ENCODE measurements around the gene SPOCK2.

Gene SPOCK2

GRCh38 chr10:72075376-72076115, 12.8 kb downstream of the SPOCK2 start:
- Mint-ChIP-seq H3K36me3 (ENCODE audit: low read depth) (peaks cover 32% of the 10 kb centered on the region), H3K27ac (peak overlapping the region; percentile 68), H3K27me3 (ENCODE audit: low read depth) (no peaks in the 10 kb centered on the region), H3K4me1 (ENCODE audit: low read depth) (peaks cover 51% of the 10 kb centered on the region), H3K4me3 (peak overlapping the region; percentile 13), H3K9me3 (no peaks in the 10 kb centered on the region)

- Mint-ChIP-seq H3K36me3 (ENCODE audit: low read depth) (peaks cover 31% of the 10 kb centered on the region), H3K4me3 (no peak overlapping the region), H3K27ac (no peak overlapping the region), H3K4me1 (ENCODE audit: low read depth) (peaks cover 45% of the 10 kb centered on the region), H3K27me3 (ENCODE audit: low read depth) (no peaks in the 10 kb centered on the region), H3K9me3 (no peaks in the 10 kb centered on the region)
Measured at GRCh38 chr10:72074574-72075375, 13.6 kb downstream of the SPOCK2 start.

- no peak overlapping the region for H3K27ac Mint-ChIP-seq
- H3K4me1 Mint-ChIP-seq (ENCODE audit: low read depth): peaks cover 41% of the 10 kb centered on the region
- no peak overlapping the region for H3K4me3 Mint-ChIP-seq
- no peaks in the 10 kb centered on the region for H3K27me3 Mint-ChIP-seq (ENCODE audit: low read depth)
- peaks cover 34% of the 10 kb centered on the region for H3K36me3 Mint-ChIP-seq (ENCODE audit: low read depth)
- no peaks in the 10 kb centered on the region for H3K9me3 Mint-ChIP-seq
Measured at GRCh38 chr10:72073708-72074573, 14.4 kb downstream of the SPOCK2 start.

- Mint-ChIP-seq H3K27me3 (ENCODE audit: low read depth) (no peaks in the 10 kb centered on the region), H3K27ac (peak overlapping the region; percentile 41), H3K4me1 (ENCODE audit: low read depth) (peaks cover 33% of the 10 kb centered on the region), H3K36me3 (ENCODE audit: low read depth) (peaks cover 35% of the 10 kb centered on the region), H3K9me3 (no peaks in the 10 kb centered on the region), H3K4me3 (no peak overlapping the region)
Measured at GRCh38 chr10:72072639-72073038, 15.7 kb downstream of the SPOCK2 start.

GRCh38 chr10:72072046-72072445, 16.3 kb downstream of the SPOCK2 start:
- Mint-ChIP-seq H3K4me3 (no peak overlapping the region), H3K27me3 (ENCODE audit: low read depth) (no peaks in the 10 kb centered on the region), H3K9me3 (no peaks in the 10 kb centered on the region), H3K27ac (no peak overlapping the region), H3K4me1 (ENCODE audit: low read depth) (peaks cover 28% of the 10 kb centered on the region), H3K36me3 (ENCODE audit: low read depth) (peaks cover 38% of the 10 kb centered on the region)

- peaks cover 13% of the 10 kb centered on the region for H3K4me1 Mint-ChIP-seq (ENCODE audit: low read depth)
- H3K27ac Mint-ChIP-seq: peak overlapping the region; percentile 57
- no peak overlapping the region for H3K4me3 Mint-ChIP-seq
- no peaks in the 10 kb centered on the region for H3K27me3 Mint-ChIP-seq (ENCODE audit: low read depth)
- peaks cover 40% of the 10 kb centered on the region for H3K36me3 Mint-ChIP-seq (ENCODE audit: low read depth)
- H3K9me3 Mint-ChIP-seq: no peaks in the 10 kb centered on the region
Measured at GRCh38 chr10:72069751-72070526, 18.4 kb downstream of the SPOCK2 start.

- H3K27me3 Mint-ChIP-seq (ENCODE audit: low read depth): no peaks in the 10 kb centered on the region
- H3K4me1 Mint-ChIP-seq (ENCODE audit: low read depth): peaks cover 13% of the 10 kb centered on the region
- H3K4me3 Mint-ChIP-seq: no peak overlapping the region
- H3K9me3 Mint-ChIP-seq: no peaks in the 10 kb centered on the region
- H3K27ac Mint-ChIP-seq: peak overlapping the region; percentile 55
- peaks cover 42% of the 10 kb centered on the region for H3K36me3 Mint-ChIP-seq (ENCODE audit: low read depth)
Measured at GRCh38 chr10:72068901-72069446, 19.4 kb downstream of the SPOCK2 start.

- Mint-ChIP-seq H3K27me3 (ENCODE audit: low read depth) (no peaks in the 10 kb centered on the region), H3K36me3 (ENCODE audit: low read depth) (peaks cover 42% of the 10 kb centered on the region), H3K4me1 (ENCODE audit: low read depth) (peaks cover 8% of the 10 kb centered on the region), H3K9me3 (no peaks in the 10 kb centered on the region), H3K4me3 (no peak overlapping the region), H3K27ac (no peak overlapping the region)
Measured at GRCh38 chr10:72068126-72068765, 20.1 kb downstream of the SPOCK2 start.

GRCh38 chr10:72067463-72068125, 20.8 kb downstream of the SPOCK2 start:
- Mint-ChIP-seq H3K36me3 (ENCODE audit: low read depth) (peaks cover 44% of the 10 kb centered on the region), H3K27me3 (ENCODE audit: low read depth) (no peaks in the 10 kb centered on the region), H3K4me1 (ENCODE audit: low read depth) (peaks cover 8% of the 10 kb centered on the region), H3K27ac (no peak overlapping the region), H3K4me3 (no peak overlapping the region), H3K9me3 (no peaks in the 10 kb centered on the region)

GRCh38 chr10:72066318-72067284, 21.8 kb downstream of the SPOCK2 start:
- peaks cover 47% of the 10 kb centered on the region for H3K36me3 Mint-ChIP-seq (ENCODE audit: low read depth)
- H3K9me3 Mint-ChIP-seq: no peaks in the 10 kb centered on the region
- H3K27me3 Mint-ChIP-seq (ENCODE audit: low read depth): no peaks in the 10 kb centered on the region
- H3K4me3 Mint-ChIP-seq: no peak overlapping the region
- peaks cover 5% of the 10 kb centered on the region for H3K4me1 Mint-ChIP-seq (ENCODE audit: low read depth)
- no peak overlapping the region for H3K27ac Mint-ChIP-seq

- peaks cover 49% of the 10 kb centered on the region for H3K36me3 Mint-ChIP-seq (ENCODE audit: low read depth)
- no peak overlapping the region for H3K27ac Mint-ChIP-seq
- no peak overlapping the region for H3K4me3 Mint-ChIP-seq
Measured at GRCh38 chr10:72065439-72066025, 22.8 kb downstream of the SPOCK2 start.

More at GRCh38 chr10:72065439-72066025, 22.8 kb downstream of the SPOCK2 start:
- no peaks in the 10 kb centered on the region for H3K9me3 Mint-ChIP-seq
- H3K4me1 Mint-ChIP-seq (ENCODE audit: low read depth): peaks cover 2% of the 10 kb centered on the region
- no peaks in the 10 kb centered on the region for H3K27me3 Mint-ChIP-seq (ENCODE audit: low read depth)
